HepG2 (cell line): ENCODE data around the gene PALMD.

Source experiments
- CHD4 ChIP-seq: fragments of 200-600 bp; sonication (generic); IDR thresholded peaks from 2 replicates; pipeline ENCODE4 v1.7.0; 2017; ENCODE audit warnings: mild to moderate bottlenecking, low read length, borderline replicate concordance
- CTCF ChIP-seq: sonication (generic); formaldehyde crosslinking; IDR thresholded peaks from 2 replicates; pipeline ENCODE4 v1.5.0; 2020; ENCODE audit warnings: mild to moderate bottlenecking, missing genetic modification reagents, moderate library complexity
- SIN3B ChIP-seq: fragments of 150-350 bp; IDR thresholded peaks from 2 replicates; pipeline ENCODE4 v1.6.1; 2014; ENCODE audit warnings: low read length
- SPEN ChIP-seq: sonication (generic); formaldehyde crosslinking; IDR thresholded peaks from 2 replicates; pipeline ENCODE4 v1.5.1; 2020; ENCODE audit warnings: low read depth, mild to moderate bottlenecking, missing genetic modification reagents
- ZC3H13 ChIP-seq: sonication (generic); formaldehyde crosslinking; IDR thresholded peaks from 2 replicates; pipeline ENCODE4 v1.8.1; 2023; ENCODE audit warnings: mild to moderate bottlenecking, missing genetic modification reagents, moderate library complexity
- ZNF674 ChIP-seq: sonication (generic); formaldehyde crosslinking; IDR thresholded peaks from 2 replicates; pipeline ENCODE4 v1.5.0; 2020; ENCODE audit warnings: low read depth, mild to moderate bottlenecking, missing genetic modification reagents

GRCh38 chr1:99672038-99672437 lies 26.1 kb downstream of the PALMD start:
- TF ChIP-seq SPEN (CRISPR knock-in tag) (no peak), ZC3H13 (CRISPR knock-in tag) (no peak), ZNF674 (CRISPR knock-in tag) (no peak), CHD4 (no peak), SIN3B (no peak), CTCF (CRISPR knock-in tag) (no peak)
